AG10803 (cell line): ENCODE measurements around the gene VGLL4.
"Not testable (repeated sequence)": the region's sequence is repeated elsewhere in the genome, so short reads cannot be mapped to it uniquely, and the experiment has no call there.

Source experiments
- DNase-seq: peaks from one replicate; pipeline ENCODE4 v3.0.0; 2010; ENCODE audit warnings: low read depth
- H3K4me3 ChIP-seq: 2 replicates; pipeline ENCODE4 v1.5.1; 2011; ENCODE audit warnings: mild to moderate bottlenecking, low read length, control low read depth
- CTCF ChIP-seq: conservative IDR thresholded peaks from 2 replicates; pipeline ENCODE4 v1.5.1; 2011; ENCODE audit warnings: mild to moderate bottlenecking, low read length, control low read depth, inconsistent platforms

The VGLL4 gene

GRCh38 chr3:11643605-11644087 is at the start of gene VGLL4:
Gene VGLL4 (minus strand): TSS chr3:11643915. CDS start chr3:11643518, 397 bp downstream.
- peak within 1 kb of the TSS; percentile 92 for H3K4me3 ChIP-seq
- TF ChIP-seq CTCF: 0 out of 2 replicates have a peak, but pooled peaks have one; percentile 9
- DNase-seq: peak; percentile 91

GRCh38 chr3:11692532-11692813 is 48.8 kb upstream of the VGLL4 start:
- no peak for DNase-seq
- TF ChIP-seq CTCF: no peak
- no peak overlapping the region for H3K4me3 ChIP-seq

- H3K4me3 ChIP-seq: no peak overlapping the region
- no peak for TF ChIP-seq CTCF
- DNase-seq: peak; percentile 17
These were observed 48.2 kb upstream of the VGLL4 start for GRCh38 chr3:11691767-11692531.

- peak; percentile 67 for DNase-seq
- TF ChIP-seq CTCF: no peak
- H3K4me3 ChIP-seq: no peak overlapping the region
These were observed 47.4 kb upstream of the VGLL4 start for GRCh38 chr3:11690863-11691766.

- no peak overlapping the region for H3K4me3 ChIP-seq
- no peak for TF ChIP-seq CTCF
- DNase-seq: no peak
These were observed 46.0 kb upstream of the VGLL4 start for GRCh38 chr3:11689749-11690148.

- not testable (repeated sequence) for H3K4me3 ChIP-seq, DNase-seq
These were observed 41.3 kb upstream of the VGLL4 start for GRCh38 chr3:11684980-11685379.

GRCh38 chr3:11680509-11680908 is 36.8 kb upstream of the VGLL4 start:
- no peak for DNase-seq
- no peak overlapping the region for H3K4me3 ChIP-seq
- TF ChIP-seq CTCF: no peak
